Fibroblast of pulmonary artery (primary cell): ENCODE results near the gene CA10.

Experiments
- DNase-seq: peaks from one replicate; pipeline ENCODE4 v3.0.0-alpha.2; 2010; ENCODE audit warnings: low read depth
- H3K4me3 ChIP-seq: replicated peaks from 2 replicates; pipeline ENCODE4 v1.5.1; 2011; ENCODE audit warnings: low read depth, mild to moderate bottlenecking, control low read depth, low read length, moderate library complexity
- CTCF ChIP-seq: IDR thresholded peaks from 2 replicates; pipeline ENCODE4 v1.5.1; 2011; ENCODE audit warnings: mild to moderate bottlenecking, control low read depth, low read length, inconsistent platforms; ENCODE audit errors: missing control alignments

Gene CA10

GRCh38 chr17:52134641-52135040 lies 23.9 kb downstream of the CA10 start:
- DNase-seq, result no peak
- H3K4me3 ChIP-seq, result no peak overlapping the region
- no peak for TF ChIP-seq CTCF

- TF ChIP-seq CTCF, result no peak
- DNase-seq, result no peak
- no peak overlapping the region for H3K4me3 ChIP-seq
These were observed 29.8 kb downstream of the CA10 start for GRCh38 chr17:52128721-52129120.

GRCh38 chr17:52124993-52125392 lies 33.5 kb downstream of the CA10 start:
- no peak for DNase-seq
- no peak for TF ChIP-seq CTCF
- no peak overlapping the region for H3K4me3 ChIP-seq

- H3K4me3 ChIP-seq, result no peak overlapping the region
- DNase-seq, result no peak
- no peak for TF ChIP-seq CTCF
These were observed 34.0 kb downstream of the CA10 start for GRCh38 chr17:52124561-52124960.

GRCh38 chr17:52120465-52120864 lies 38.0 kb downstream of the CA10 start:
- TF ChIP-seq CTCF, result no peak
- no peak overlapping the region for H3K4me3 ChIP-seq
- no peak for DNase-seq

- DNase-seq, result no peak
- H3K4me3 ChIP-seq, result no peak overlapping the region
- TF ChIP-seq CTCF, result no peak
These were observed 47.5 kb downstream of the CA10 start for GRCh38 chr17:52110923-52111581.

- DNase-seq, result peak; percentile 55
- TF ChIP-seq CTCF, result peak; percentile 76
- H3K4me3 ChIP-seq, result no peak overlapping the region
These were observed 51.8 kb downstream of the CA10 start for GRCh38 chr17:52106638-52107261.
